ENCODE data around the gene SHISA8.

DNA sequence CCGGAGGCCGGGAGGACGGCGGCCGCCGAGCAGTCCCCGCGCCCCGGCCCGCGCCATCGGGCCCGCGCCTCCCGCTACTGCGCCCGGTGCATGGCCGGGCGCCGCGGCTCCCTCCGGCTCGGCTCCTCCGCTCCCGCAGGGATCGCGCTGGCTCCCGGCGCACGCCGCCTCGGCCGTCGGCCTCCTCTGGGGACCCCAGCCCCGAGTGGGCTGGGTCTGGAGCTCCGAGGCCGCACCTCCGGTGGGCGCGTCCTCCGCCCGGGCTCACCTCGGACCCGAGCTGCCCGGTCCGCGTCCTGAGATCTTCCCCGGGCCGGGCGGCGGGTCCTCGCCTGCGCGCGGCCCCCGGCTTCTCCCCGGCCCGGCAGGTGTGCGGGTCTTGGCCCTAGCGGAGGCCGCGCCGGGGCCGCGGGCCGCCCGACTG, 251 bp downstream of the SHISA8 start:
- TF ChIP-seq POLR2A (IDR thresholded peaks at IDR 0.05; ENCODE audit: low read depth, low read length) = no peak
- TF ChIP-seq, protein P1, sequence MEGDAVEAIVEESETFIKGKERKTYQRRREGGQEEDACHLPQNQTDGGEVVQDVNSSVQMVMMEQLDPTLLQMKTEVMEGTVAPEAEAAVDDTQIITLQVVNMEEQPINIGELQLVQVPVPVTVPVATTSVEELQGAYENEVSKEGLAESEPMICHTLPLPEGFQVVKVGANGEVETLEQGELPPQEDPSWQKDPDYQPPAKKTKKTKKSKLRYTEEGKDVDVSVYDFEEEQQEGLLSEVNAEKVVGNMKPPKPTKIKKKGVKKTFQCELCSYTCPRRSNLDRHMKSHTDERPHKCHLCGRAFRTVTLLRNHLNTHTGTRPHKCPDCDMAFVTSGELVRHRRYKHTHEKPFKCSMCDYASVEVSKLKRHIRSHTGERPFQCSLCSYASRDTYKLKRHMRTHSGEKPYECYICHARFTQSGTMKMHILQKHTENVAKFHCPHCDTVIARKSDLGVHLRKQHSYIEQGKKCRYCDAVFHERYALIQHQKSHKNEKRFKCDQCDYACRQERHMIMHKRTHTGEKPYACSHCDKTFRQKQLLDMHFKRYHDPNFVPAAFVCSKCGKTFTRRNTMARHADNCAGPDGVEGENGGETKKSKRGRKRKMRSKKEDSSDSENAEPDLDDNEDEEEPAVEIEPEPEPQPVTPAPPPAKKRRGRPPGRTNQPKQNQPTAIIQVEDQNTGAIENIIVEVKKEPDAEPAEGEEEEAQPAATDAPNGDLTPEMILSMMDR (IDR thresholded peaks at IDR 0.05 in 2 of 3, conservative IDR thresholded peaks at IDR 0.05 in 1 of 3; ENCODE audit: control insufficient read depth in 2 of 3, extremely low read depth in 1 of 3, insufficient read depth in 1 of 3, low read depth in 3 of 3, low read length in 3 of 3) = no peak
- no peak for TF ChIP-seq PAX8 (IDR thresholded peaks at IDR 0.05)
- no peak for TF ChIP-seq SIN3A (IDR thresholded peaks at IDR 0.05; ENCODE audit: low read depth, low read length)
- no peak for TF ChIP-seq SREBF1 (IDR thresholded peaks at IDR 0.05; ENCODE audit: low read length)
